GM21360 (cell line): Measurements from ENCODE around the gene MIPOL1.
"Not testable (repeated sequence)": the region's sequence is repeated elsewhere in the genome, so short reads cannot be mapped to it uniquely, and the experiment has no call there.

Experiments
- ATAC-seq: cut with Tn5 transposase; IDR thresholded peaks from one replicate; pipeline ENCODE4 v1.9.1; 2021; ENCODE audit warnings: mild to moderate bottlenecking, moderate library complexity; ENCODE audit not compliant: unreplicated experiment

The MIPOL1 gene

GRCh38 chr14:37384870-37385596, 187.3 kb downstream of the MIPOL1 start:
- no peak for ATAC-seq

GRCh38 chr14:37397157-37397940, 199.6 kb downstream of the MIPOL1 start:
- ATAC-seq, result not testable (repeated sequence)

GRCh38 chr14:37397941-37398215, 200.1 kb downstream of the MIPOL1 start:
- no peak for ATAC-seq

GRCh38 chr14:37399517-37399916, 201.8 kb downstream of the MIPOL1 start:
- no peak for ATAC-seq

- no peak for ATAC-seq
Measured at GRCh38 chr14:37401093-37401492, 203.4 kb downstream of the MIPOL1 start.

- ATAC-seq, result no peak
Measured at GRCh38 chr14:37403626-37404025, 205.9 kb downstream of the MIPOL1 start.

- ATAC-seq, result no peak
Measured at GRCh38 chr14:37406095-37406494, 208.4 kb downstream of the MIPOL1 start.

- ATAC-seq, result no peak
Measured at GRCh38 chr14:37411079-37411735, 213.5 kb downstream of the MIPOL1 start.

GRCh38 chr14:37413050-37413449, 215.3 kb downstream of the MIPOL1 start:
- ATAC-seq, result no peak

- ATAC-seq, result no peak
Measured at GRCh38 chr14:37413504-37414003, 215.8 kb downstream of the MIPOL1 start.

GRCh38 chr14:37416264-37416663, 218.5 kb downstream of the MIPOL1 start:
- ATAC-seq, result no peak

- ATAC-seq, result no peak
Measured at GRCh38 chr14:37417151-37417550, 219.4 kb downstream of the MIPOL1 start.

- ATAC-seq, result no peak
Measured at GRCh38 chr14:37417833-37418232, 220.1 kb downstream of the MIPOL1 start.

- no peak for ATAC-seq
Measured at GRCh38 chr14:37420622-37421021, 222.9 kb downstream of the MIPOL1 start.

GRCh38 chr14:37422319-37422718, 224.6 kb downstream of the MIPOL1 start:
- ATAC-seq, result no peak

GRCh38 chr14:37422748-37423147, 225.0 kb downstream of the MIPOL1 start:
- ATAC-seq, result no peak

- ATAC-seq, result no peak
Measured at GRCh38 chr14:37428954-37429353, 231.2 kb downstream of the MIPOL1 start.

- ATAC-seq, result no peak
Measured at GRCh38 chr14:37429618-37430017, 231.9 kb downstream of the MIPOL1 start.

GRCh38 chr14:37434867-37435266, 237.1 kb downstream of the MIPOL1 start:
- ATAC-seq, result no peak

GRCh38 chr14:37436519-37436918, 238.8 kb downstream of the MIPOL1 start:
- no peak for ATAC-seq

GRCh38 chr14:37437490-37437889, 239.8 kb downstream of the MIPOL1 start:
- no peak for ATAC-seq

- ATAC-seq, result no peak
Measured at GRCh38 chr14:37438444-37438843, 240.7 kb downstream of the MIPOL1 start.
